SIG-M5 treated with dmso at 0.1 percent for 504 hours (cell line): ENCODE data around the gene CAMK2G.

Experiments used
- DNase-seq: peaks from one replicate; lab custom pipeline; 2025; ENCODE audit not compliant: unreplicated experiment; lab: John Stamatoyannopoulos, UW

CAMK2G gene

GRCh38 chr10:73884017-73884416 is 9.7 kb upstream of the CAMK2G start:
- no peak for DNase-seq

GRCh38 chr10:73881221-73881919 is 7.0 kb upstream of the CAMK2G start:
- DNase-seq: no peak

GRCh38 chr10:73879296-73880173 is 5.2 kb upstream of the CAMK2G start:
- DNase-seq: peak; percentile 91

- DNase-seq: no peak
Measured at GRCh38 chr10:73878365-73878764, 4.0 kb upstream of the CAMK2G start.

GRCh38 chr10:73877533-73878160 is 3.3 kb upstream of the CAMK2G start:
- no peak for DNase-seq

- DNase-seq: no peak
Measured at GRCh38 chr10:73876971-73877370, 2.6 kb upstream of the CAMK2G start.

- no peak for DNase-seq
Measured at GRCh38 chr10:73876566-73876965, 2.2 kb upstream of the CAMK2G start.

GRCh38 chr10:73876157-73876556 is 1.8 kb upstream of the CAMK2G start:
- no peak for DNase-seq

GRCh38 chr10:73875139-73875475 is 752 bp upstream of the CAMK2G start:
- peak; percentile 38 for DNase-seq

GRCh38 chr10:73873838-73874215 is 528 bp downstream of the CAMK2G start:
- no peak for DNase-seq

- no peak for DNase-seq
Measured at GRCh38 chr10:73873142-73873837, 1.1 kb downstream of the CAMK2G start.

GRCh38 chr10:73872190-73872710 is 2.1 kb downstream of the CAMK2G start:
- DNase-seq: no peak

- DNase-seq: no peak
Measured at GRCh38 chr10:73871295-73872189, 2.8 kb downstream of the CAMK2G start.

GRCh38 chr10:73868655-73869195 is 5.6 kb downstream of the CAMK2G start:
- DNase-seq: no peak

- no peak for DNase-seq
Measured at GRCh38 chr10:73867871-73868631, 6.3 kb downstream of the CAMK2G start.

- no peak for DNase-seq
Measured at GRCh38 chr10:73867126-73867807, 7.1 kb downstream of the CAMK2G start.

GRCh38 chr10:73866621-73867020 is 7.7 kb downstream of the CAMK2G start:
- no peak for DNase-seq
